ENCODE results near the gene FAM227A. TPM values are rescaled to one million over a fixed set of nuclear protein-coding genes. Genes with fewer than 3 reads are reported as not detected.
A peak's percentile ranks its signal among the peaks of the same experiment; 100 is the strongest.

FAM227A gene
- under 1 TPM; 0.07 to 0.29 (median 0.28) TPM for total RNA-seq
- 0.56 TPM for total RNA-seq (2013)

DNA sequence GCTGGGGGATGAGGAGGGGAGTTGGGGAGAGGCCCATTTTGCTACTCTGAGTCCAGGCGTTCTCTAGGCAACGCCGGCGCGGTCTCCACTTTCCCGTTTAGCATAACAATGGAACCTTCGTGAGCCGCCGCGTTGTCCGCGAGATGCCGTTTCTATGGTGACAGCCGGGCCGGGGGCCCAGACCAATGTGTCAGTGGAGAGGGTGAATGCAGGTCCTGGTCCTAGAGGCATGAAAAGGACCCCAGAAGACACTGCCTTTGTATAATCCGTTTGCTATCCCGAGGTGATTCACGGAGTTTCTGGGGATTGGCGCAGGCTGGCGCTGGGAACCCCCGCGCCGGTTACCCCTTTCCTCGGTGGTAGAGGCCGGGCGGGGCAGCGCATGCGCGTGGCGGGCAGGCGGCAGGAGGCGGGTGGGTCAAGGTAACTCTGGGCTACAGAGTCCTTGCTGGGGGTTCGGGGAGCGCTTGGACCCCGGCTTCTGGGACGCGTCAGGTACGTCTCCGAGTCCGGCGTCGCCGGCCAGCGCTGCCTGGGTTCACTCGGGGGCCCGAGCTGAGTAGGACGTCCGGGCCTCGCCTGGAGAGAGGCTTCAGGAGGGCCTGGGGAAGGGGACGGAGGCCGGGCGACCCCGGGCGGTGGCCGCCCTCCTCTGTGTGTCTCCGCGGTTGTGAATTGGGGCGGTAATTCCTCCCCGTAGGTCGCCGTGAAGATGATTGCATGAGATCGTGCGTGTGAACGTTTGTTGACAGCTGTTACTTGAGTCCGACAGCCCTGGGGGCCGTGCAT is at the start of gene FAM227A, which contains the start of gene CBY1:
TSS of gene FAM227A (minus strand) at position 137 of the 789 bp plus-strand sequence. CDS start 6,224 bp downstream, outside the sequence.
TSS of gene CBY1 (plus strand) at position 383 of the 789 bp plus-strand sequence. CDS start 11,417 bp downstream, outside the sequence.
- no peak for TF ChIP-seq CTCF (IDR thresholded peaks at IDR 0.05)
- Mint-ChIP-seq H3K9me3 (no peaks in the 10 kb centered on the region), H3K4me3 (peak within 1 kb of the TSS; percentile 94), H3K27ac (peak within 1 kb of the TSS; percentile 94 to 97), H3K4me1 (peaks cover 5 to 18% of the 10 kb centered on the region in 2 donors), H3K36me3 (no peaks in the 10 kb centered on the region), H3K27me3 (ENCODE audit: low read depth in 2 of 2) (no peaks in the 10 kb centered on the region)
- Histone ChIP-seq H3K27ac (ENCODE audit: low read length) (peak within 1 kb of the TSS; percentile 81), H3K4me3 (ENCODE audit: low read length) (peak within 1 kb of the TSS; percentile 61), H3K27me3 (ENCODE audit: control insufficient read depth, insufficient read depth, low read length) (no peaks in the 10 kb centered on the region), H3K4me1 (ENCODE audit: control insufficient read depth, insufficient read depth, low read length) (peaks cover 14% of the 10 kb centered on the region), H3K9me3 (ENCODE audit: control insufficient read depth, insufficient read depth, low read length) (no peaks in the 10 kb centered on the region), H3K36me3 (ENCODE audit: control insufficient read depth, insufficient read depth, low read length) (no peaks in the 10 kb centered on the region)
- WGBS (ENCODE audit: insufficient coverage): under 1% methylated on average over 66 of the region's 66 CpGs
- intact Hi-C loops (cut with micrococcal nuclease): loop anchor here (2.0 kb wide), 1 partner anchor 48 kb away; the partner anchor contains the start of gene GTPBP1
- peak; percentile 89 to 92 for DNase-seq
- peak; percentile 86 to 93 (median 89) for ATAC-seq

- Mint-ChIP-seq H3K9me3 (no peaks in the 10 kb centered on the region), H3K36me3 (no peaks in the 10 kb centered on the region), H3K27ac (peak within 1 kb of the TSS; percentile 95 to 96), H3K27me3 (ENCODE audit: low read depth in 2 of 2) (no peaks in the 10 kb centered on the region), H3K4me3 (peak within 1 kb of the TSS; percentile 91), H3K4me1 (peaks cover 50 to 59% of the 10 kb centered on the region in 2 donors)
- WGBS (ENCODE audit: insufficient coverage): under 1% methylated on average over 55 of the region's 55 CpGs
- no peak for TF ChIP-seq CTCF (IDR thresholded peaks at IDR 0.05)
- Histone ChIP-seq H3K9me3 (ENCODE audit: control insufficient read depth, insufficient read depth, low read length) (no peaks in the 10 kb centered on the region), H3K36me3 (ENCODE audit: control insufficient read depth, insufficient read depth, low read length) (peaks cover 8% of the 10 kb centered on the region), H3K27ac (ENCODE audit: low read length) (peak within 1 kb of the TSS; percentile 79), H3K4me1 (ENCODE audit: control insufficient read depth, insufficient read depth, low read length) (peaks cover 35% of the 10 kb centered on the region), H3K27me3 (ENCODE audit: control insufficient read depth, insufficient read depth, low read length) (no peaks in the 10 kb centered on the region), H3K4me3 (ENCODE audit: low read length) (peak within 1 kb of the TSS; percentile 81)
- ATAC-seq: peak; percentile 72 to 86 (median 72)
- intact Hi-C loops (cut with micrococcal nuclease): loop anchor here (1.0 to 5.0 kb wide), 4 partner anchors 49 to 523 kb away; partner anchors contain the start of genes CBY1, FAM227A and PLA2G6
- DNase-seq: peak; percentile 90 to 100
Measured at GRCh38 chr22:38705235-38706100, 49.3 kb upstream of the FAM227A start, which contains the start of gene GTPBP1. Gene GTPBP1 (plus strand): TSS chr22:38705944. CDS start chr22:38705956, 12 bp downstream.

- peak overlapping the region; percentile 95 to 96 for H3K27ac Mint-ChIP-seq
- H3K4me1 Mint-ChIP-seq: peaks cover 52 to 62% of the 10 kb centered on the region in 2 donors
- Histone ChIP-seq H3K36me3 (ENCODE audit: control insufficient read depth, insufficient read depth, low read length) (peaks cover 4% of the 10 kb centered on the region), H3K27me3 (ENCODE audit: control insufficient read depth, insufficient read depth, low read length) (no peaks in the 10 kb centered on the region), H3K9me3 (ENCODE audit: control insufficient read depth, insufficient read depth, low read length) (no peaks in the 10 kb centered on the region), H3K4me1 (ENCODE audit: control insufficient read depth, insufficient read depth, low read length) (peaks cover 40% of the 10 kb centered on the region), H3K4me3 (ENCODE audit: low read length) (peak overlapping the region; percentile 23), H3K27ac (ENCODE audit: low read length) (peak overlapping the region; percentile 71)
- DNase-seq (no peak), ATAC-seq (no peak)
- WGBS (ENCODE audit: insufficient coverage): 29% methylated on average over 10 of the region's 10 CpGs
- no peaks in the 10 kb centered on the region for H3K9me3 Mint-ChIP-seq
- no peaks in the 10 kb centered on the region for H3K27me3 Mint-ChIP-seq (ENCODE audit: low read depth in 2 of 2)
- no peak for TF ChIP-seq CTCF (IDR thresholded peaks at IDR 0.05)
- H3K4me3 Mint-ChIP-seq: peak overlapping the region; percentile 81
- H3K36me3 Mint-ChIP-seq: no peaks in the 10 kb centered on the region
- intact Hi-C loops (cut with micrococcal nuclease): loop anchor here (1.0 to 5.0 kb wide), 4 partner anchors 48 to 522 kb away; partner anchors contain the start of genes CBY1, FAM227A and PLA2G6
Measured at GRCh38 chr22:38704654-38705234, 48.6 kb upstream of the FAM227A start.
